Naive B cell (primary cell): ENCODE data around the gene TNMD. TPM values are rescaled to one million over a fixed set of nuclear protein-coding genes. Genes with fewer than 3 reads are reported as not detected.

Experiments used
- ATAC-seq, 2 donors: fragments of 150-1000 bp; cut with Tn5 transposase; 2 replicates each; pipeline ENCODE4 v1.10.0; 2021; ENCODE audit warnings: low read depth in 2 of 2, mild to moderate bottlenecking in 2 of 2, moderate library complexity in 2 of 2
- DNase-seq: peaks from one replicate; pipeline ENCODE4 v3.0.0; 2022
- H3K27ac Mint-ChIP-seq, 6 donors: one replicate each; pipeline ENCODE4 v1.8.0; 2020 to 2022; ENCODE audit warnings: mild to moderate bottlenecking in 6 of 6, mixed read lengths in 6 of 6, moderate library complexity in 5 of 6, inconsistent platforms in 2 of 6
- H3K27me3 Mint-ChIP-seq, 3 donors: one replicate each; pipeline ENCODE4 v1.8.0; 2021 to 2022; ENCODE audit warnings: mixed read lengths in 3 of 3, mild to moderate bottlenecking in 1 of 3
- H3K36me3 Mint-ChIP-seq, 2 donors: one replicate each; pipeline ENCODE4 v1.8.0; 2020 to 2022; ENCODE audit warnings: mixed read lengths in 2 of 2, inconsistent platforms in 1 of 2, mild to moderate bottlenecking in 1 of 2
- H3K4me1 Mint-ChIP-seq, 3 donors: one replicate each; pipeline ENCODE4 v1.8.0; 2020 to 2022; ENCODE audit warnings: mixed read lengths in 3 of 3, inconsistent platforms in 1 of 3, mild to moderate bottlenecking in 1 of 3, moderate library complexity in 1 of 3
- H3K4me3 Mint-ChIP-seq, 8 donors: one replicate each; pipeline ENCODE4 v1.8.0; 2020 to 2022; ENCODE audit warnings: mild to moderate bottlenecking in 8 of 8, mixed read lengths in 8 of 8, moderate library complexity in 8 of 8, inconsistent platforms in 2 of 8
- H3K9me3 Mint-ChIP-seq, 7 donors: one replicate each; pipeline ENCODE4 v1.8.0; 2020 to 2022; ENCODE audit warnings: mixed read lengths in 7 of 7, mild to moderate bottlenecking in 5 of 7, inconsistent platforms in 2 of 7, moderate library complexity in 1 of 7
- polyA plus RNA-seq, 6 donors: library from polyadenylated mRNA; unstranded; fragments of 300-500 nt; fragmentation: Illumina TruSeq; gene quantifications; one replicate each; pipeline ENCODE4 v1.2.3, GENCODE V29; 2021; ENCODE audit warnings: low read depth in 6 of 6

Gene TNMD
- polyA plus RNA-seq, 6 donors from 2014 or later, result not detected

DNA sequence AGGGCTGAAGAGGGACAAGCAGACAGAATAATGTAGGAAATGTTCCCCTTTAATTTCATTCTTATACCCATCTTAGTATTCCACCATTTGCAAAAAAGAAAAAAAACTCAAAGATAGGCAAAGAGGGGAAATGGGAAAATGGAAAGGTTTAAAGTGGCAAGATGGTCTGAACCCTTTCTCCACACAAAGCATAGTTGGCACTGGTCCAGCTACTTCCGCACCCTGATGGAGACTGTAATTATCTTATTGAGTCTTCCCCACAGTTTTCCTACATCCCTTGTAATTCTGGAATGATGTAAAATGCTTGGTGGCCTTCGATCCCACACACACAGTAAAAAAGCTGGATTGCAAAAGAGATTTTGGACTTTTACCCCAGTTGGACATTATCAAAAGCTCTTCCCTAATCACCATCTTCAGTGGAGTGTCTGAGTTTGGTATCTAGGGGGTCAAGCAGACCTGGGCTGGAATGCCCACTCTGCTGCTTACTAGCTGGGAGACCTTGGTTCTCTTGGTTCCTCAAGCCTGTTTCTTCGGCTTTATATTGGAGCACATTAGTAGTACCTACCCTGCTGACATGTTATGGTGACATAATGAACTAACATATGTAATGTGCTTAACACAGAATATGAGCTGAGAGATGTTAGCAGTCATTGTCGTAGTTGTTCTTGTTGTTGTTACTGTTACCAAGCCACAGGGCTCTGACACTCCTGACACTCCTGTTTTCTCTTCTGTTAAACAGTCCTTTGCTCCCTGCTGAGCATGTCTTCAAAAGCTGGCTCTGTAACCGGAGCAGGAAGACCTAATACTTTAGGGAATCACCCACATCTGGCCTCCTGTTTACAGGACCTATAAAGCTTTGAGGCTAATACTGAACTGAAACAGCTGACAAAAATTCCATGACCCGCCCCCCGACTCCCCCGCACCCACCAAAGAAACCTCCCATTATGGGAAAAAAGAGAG, 64.0 kb downstream of the TNMD start:
- DNase-seq (no peak), ATAC-seq (no peak)
- Mint-ChIP-seq H3K36me3 (no peaks in the 10 kb centered on the region), H3K4me3 (no peak overlapping the region), H3K4me1 (no peaks in the 10 kb centered on the region), H3K27ac (no peak overlapping the region), H3K27me3 (peaks cover 20 to 30% (median 21%) of the 10 kb centered on the region in 3 donors), H3K9me3 (peaks cover 0 to 7% (median 0%) of the 10 kb centered on the region in 7 donors)

Other genes with a start within 250 kb of the TNMD start
- under 1 TPM in 1 of 6 donors, not detected in 5; 0.04 TPM for gene PCDH19, start 174.7 kb upstream of the TNMD start, polyA plus RNA-seq
- gene TSPAN6, start 51.9 kb downstream of the TNMD start, polyA plus RNA-seq, result under 1 TPM in 1 of 6 donors, not detected in 5; 0.22 TPM
- not detected for gene SRPX2, start 59.3 kb downstream of the TNMD start, polyA plus RNA-seq
- under 1 TPM in 4 of 6 donors, not detected in 2; 0.08 to 0.33 (median 0.23) TPM for gene SYTL4, start 147.2 kb downstream of the TNMD start, polyA plus RNA-seq
- 10 to 100 TPM in 4 of 6 donors, 1 to 10 TPM in 2; 5.2 to 17.8 (median 11.0) TPM for gene CSTF2, start 235.5 kb downstream of the TNMD start, polyA plus RNA-seq